HG02798 (cell line): ENCODE measurements around the gene GDPD3.
"Not testable (repeated sequence)": the region's sequence is repeated elsewhere in the genome, so short reads cannot be mapped to it uniquely, and the experiment has no call there.

ENCODE experiments used
- ATAC-seq: cut with Tn5 transposase; IDR thresholded peaks from one replicate; pipeline ENCODE4 v1.9.1; 2021; ENCODE audit warnings: mild to moderate bottlenecking; ENCODE audit not compliant: unreplicated experiment, poor library complexity

Gene GDPD3

DNA sequence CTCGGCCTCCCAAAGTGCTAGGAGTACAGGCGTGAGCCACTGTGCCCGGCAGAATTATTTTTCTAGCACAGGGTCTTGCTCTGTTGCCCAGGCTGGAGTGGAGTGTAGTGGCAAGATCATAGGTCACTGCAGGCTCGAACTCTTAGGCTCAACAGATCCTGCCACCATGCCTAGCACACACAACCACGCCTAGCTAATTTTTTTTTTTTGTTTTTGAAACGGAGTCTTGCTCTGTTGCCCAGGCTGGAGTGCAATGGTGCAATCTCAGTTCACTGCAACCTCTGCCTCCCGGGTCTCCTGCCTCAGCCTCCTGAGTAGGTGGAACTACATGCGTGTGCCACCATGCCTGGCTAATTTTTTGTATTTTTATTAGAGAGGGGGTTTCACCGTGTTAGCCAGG lies 12.4 kb upstream of the GDPD3 start:
- not testable (repeated sequence) for ATAC-seq

DNA sequence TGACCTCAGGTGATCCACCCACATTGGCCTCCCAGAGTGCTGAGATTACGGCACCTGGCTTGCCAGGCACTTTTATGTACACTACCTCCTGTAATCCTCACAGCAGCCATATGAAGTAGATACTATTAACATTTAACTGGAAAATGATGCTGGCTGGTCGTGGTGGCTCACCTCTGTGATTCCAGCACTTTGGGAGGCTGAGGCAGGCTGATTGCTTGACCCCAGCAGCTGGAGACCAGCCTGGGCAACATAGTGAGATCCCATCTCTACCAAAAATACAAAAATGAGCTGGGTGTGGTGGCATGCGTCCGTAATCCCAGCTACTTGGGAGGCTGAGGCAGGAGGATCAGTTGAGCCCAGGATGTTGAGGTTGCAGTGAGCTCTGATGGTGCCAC lies 11.6 kb upstream of the GDPD3 start:
- no peak for ATAC-seq

DNA sequence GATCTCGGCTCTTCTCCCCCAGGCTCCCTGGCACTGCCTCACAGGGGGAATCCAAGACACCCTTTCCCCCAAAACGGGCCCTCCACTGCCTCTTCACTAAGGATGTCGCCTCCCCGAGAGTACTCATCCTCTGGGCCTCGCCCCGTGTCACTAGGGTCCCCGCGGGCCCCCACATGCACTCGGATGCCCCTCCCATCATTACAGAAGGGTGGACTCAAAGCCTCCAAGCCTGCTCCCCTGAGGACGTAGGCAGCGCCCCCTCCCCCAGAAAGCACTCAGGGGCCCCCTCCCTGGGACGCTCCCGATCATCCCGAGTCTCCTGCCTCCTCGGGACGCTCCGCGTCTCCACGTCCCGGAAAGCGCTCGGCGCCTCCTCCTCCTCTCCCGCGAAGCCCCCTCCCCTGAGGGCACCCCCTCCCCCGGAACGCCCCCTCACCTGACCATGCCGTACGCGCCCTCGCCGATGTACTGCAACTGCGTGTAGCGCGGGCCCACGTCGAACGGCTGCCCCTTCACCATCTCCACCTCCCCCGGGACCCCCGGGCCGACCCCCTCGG lies 9.3 kb upstream of the GDPD3 start:
- ATAC-seq: no peak

DNA sequence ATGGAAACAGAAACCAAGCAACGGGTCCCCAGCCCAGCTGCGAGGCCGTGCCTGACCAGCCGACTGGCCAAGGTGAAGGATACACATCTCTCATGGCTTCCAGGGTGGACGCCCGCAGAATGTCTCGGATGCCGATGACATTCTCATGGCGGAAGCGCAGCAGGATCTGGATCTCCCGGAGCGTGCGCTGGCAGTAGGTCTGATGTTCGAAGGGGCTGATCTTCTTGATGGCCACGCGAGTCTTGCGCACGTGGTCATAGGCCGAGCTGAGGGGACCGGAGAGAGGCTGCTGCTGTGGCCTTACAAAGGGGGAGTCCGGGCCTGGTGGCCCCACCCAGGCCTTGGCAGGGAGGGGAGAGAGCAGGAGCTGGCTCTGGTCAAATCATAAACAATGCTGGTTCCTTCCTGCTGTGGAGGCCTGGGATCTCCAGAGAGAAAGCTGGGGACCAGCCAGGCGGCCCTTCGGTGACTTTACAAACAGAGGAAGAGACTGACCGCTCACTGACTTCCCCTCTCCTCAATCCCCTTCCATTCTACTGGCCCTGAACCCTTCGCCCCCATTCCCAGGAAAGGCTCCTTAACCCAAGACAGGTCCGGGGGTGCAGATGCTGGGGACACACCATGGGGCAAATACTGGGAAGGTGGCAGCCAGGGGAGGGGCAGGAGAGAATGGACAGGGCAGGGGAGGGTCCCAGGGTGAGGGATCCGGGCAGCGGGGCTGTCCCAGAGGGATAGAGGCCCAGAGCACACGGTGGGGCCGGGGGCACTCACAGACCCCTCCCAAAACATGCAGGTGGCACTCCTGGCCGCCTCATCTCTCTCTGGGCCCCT lies 8.6 kb upstream of the GDPD3 start:
- ATAC-seq: no peak

DNA sequence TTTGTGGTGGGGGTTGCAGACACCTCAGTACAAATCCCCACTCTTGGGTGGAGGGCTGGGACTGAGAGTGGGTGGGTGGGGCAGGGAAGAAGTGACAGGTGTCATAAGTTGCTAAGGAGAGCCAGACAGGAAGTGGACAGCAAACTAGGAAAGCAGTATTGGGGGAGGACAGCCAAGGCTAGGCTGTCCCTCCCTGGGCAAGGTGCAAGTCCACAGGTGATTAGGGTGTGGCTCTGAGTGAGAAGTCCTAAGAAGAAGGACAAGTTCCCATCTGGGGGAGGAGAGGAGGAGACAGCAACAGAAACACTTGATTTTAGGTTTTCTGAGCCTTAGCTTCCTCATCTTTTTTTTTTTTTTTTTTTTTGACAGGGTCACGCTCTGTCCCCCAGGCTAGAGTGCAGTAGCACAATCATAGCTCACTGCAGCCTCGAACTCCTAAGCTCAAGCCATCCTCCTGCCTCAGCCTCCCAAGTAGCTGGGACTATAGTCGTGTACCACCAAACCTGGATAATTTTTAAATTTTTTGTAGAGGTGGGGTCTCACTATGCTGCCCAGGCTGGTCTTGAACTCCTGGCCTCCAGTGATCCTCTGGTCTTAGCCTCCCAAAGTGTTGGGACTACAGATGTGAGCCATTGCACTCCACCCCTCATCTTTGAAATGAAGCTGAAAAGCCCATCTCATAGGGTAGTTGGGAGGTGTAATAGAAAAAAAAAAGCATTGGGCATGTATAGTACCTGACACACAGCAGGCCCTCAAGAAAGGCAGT lies 7.2 kb upstream of the GDPD3 start:
- ATAC-seq: no peak

DNA sequence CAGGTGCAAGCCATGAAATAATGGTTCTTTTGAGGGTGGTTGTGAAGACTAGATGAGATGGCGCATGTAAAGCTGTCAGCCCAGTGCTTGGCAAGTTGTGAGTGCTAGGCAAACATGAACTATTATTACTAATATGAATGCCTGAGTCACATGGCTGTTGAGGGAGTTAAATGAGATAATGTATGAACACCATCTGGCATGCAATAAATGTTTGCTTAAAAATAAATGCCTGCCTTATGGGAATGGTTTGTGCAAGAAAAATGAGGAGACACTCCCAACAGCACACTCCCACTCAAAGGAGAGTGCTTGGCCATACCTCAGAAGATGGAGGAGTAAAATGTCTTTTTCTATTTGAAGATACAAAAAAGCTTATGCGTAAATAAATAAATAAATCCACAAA lies 6.1 kb upstream of the GDPD3 start:
- ATAC-seq: no peak

DNA sequence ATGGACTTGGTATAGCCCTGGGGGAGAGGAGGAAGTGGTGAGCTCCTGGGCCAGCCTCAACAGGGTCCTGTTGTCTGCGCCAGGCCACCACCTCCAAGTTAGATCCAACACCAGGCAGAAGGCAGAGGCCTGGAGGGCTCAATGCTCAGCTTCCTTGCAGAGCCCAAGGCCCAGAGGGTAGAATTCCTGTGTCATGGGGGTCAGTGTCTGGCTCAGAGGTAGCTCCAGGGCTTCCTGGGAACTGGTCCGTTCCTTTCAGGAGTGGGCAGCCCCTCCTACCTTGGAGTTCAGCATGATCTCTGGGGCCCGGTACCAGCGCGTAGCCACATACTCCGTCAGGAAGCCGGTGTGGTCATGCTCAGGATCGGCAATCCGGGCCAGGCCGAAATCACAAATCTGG lies 4.4 kb upstream of the GDPD3 start:
- ATAC-seq: no peak

DNA sequence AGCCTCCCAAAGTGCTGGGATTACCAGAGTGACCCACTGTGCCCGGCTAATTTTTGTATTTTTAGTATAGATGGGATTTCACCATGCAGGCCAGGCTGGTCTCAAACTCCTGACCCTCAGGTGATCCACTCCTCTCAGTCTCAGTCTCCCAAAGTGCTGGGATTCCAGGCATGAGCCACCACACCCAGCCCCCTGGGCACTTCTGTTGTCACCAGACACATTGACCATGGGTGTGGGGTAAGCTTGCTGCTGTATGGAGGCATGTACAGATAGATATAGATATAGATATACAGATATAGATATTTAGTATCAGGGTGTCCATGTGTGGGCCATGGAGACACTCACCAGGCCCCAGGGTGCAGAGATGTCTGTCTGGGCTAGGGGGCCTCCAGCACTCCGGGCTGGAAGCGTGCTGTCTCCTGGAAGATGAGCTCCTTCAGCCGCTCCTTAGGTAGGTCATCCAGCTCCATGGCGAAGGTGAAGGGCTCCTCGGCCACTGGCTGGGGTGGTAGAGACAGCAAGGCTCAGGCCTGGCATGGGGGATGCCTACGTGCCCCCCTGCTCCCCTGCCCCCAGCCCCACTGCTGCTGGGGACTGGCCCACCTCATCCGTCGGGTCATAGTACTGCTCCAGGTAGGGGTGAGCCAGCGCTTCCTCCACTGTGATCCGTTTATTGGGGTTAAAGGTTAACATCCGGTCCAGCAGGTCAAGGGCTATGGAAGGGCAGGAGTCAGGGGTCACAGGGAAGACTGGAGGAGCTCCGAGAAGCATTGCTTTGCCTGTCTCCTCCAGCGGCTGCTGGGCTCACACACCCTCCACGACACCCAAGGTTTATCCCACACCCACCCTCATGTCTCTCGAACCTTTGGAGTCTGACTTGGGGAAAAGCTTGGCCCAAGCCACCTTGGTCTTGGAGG lies 3.2 kb upstream of the GDPD3 start:
- ATAC-seq: no peak

DNA sequence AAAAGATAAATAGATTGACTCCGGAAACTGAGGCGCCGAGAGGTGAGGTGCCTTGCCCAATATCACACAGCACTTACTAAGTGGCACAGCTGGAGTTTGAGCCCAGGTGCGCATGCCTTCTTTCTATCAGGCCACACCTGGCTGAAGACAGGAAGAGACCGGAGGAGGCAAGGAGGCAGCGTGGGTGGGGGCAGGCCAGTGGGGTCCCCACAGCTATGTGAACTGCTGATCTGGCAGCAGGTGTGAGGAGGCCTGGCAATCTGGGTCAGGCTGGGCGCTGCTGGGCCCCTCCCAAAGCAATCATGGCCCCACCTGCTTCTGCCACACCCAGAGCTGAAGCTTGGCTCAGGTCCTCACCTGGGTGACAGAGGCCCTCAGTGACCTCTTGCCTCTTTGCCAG lies 1.9 kb upstream of the GDPD3 start:
- no peak for ATAC-seq

DNA sequence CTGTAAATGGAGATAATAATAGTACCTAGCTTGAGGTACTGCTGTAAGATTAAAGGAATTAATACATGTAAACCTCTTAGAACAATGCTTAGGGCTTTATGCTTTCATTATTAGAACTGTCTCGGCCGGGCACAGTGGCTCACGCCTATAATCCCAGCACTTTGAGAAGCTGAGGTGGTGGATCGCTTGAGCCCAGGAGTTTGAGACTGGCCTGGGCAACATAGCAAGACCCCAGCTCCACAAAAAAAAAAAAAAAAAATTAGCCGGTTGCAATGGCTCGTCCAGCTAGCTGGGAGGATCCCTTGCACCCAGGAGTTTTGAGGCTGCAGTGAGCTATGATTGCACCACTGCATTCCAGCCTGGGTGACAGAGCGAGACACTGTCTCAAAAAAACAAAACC lies 1.5 kb upstream of the GDPD3 start:
- ATAC-seq: not testable (repeated sequence)

DNA sequence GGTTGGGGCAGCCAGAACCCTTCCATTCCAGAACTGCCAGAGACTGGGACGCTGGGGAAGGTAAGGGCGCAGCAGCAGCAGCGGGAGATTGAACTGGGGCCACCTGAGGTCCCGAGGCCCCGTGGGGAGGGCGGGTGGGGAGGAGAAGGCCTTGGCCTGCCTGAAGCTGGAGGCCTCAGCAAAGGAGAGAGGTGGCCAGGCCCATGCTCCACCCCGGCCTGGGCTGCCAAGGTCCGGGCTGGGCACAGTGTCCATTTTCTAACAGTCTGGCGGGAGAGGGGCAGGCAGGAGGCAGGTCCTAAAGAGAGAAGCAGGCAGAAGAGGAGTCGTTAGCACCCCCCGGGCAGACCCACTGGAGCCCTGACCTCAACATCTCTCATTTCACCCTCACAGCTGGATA lies 1.1 kb upstream of the GDPD3 start:
- ATAC-seq: no peak

DNA sequence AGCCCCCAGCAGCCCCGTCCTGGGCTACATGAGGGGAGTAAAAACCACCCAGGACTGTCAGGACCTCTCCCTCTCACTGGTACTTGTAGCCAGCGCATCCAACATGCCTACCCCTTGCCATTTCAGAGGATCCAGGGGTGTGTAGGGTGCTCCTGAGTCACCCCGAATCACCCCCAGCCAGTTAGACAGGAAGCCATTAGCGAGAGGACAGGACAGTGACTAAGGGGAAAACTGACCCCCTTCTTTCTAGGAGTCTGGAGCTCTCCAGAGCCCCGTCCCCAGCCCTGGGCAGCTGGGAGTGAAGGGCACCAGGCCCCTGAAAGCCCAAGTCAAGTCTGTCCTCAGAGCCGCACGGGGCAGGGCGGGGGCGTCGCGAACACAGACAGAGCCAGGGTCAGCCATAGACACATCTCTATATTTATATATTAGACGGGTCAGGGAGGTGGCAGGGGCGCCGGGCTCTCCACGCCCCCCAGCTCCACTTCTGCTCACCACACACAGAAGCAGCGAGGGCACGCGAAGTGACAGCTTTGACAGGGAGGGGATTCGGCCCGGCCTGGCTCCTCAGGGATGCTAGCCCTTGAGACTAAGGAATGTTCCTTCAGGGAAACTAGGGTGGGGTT lies 485 bp upstream of the GDPD3 start:
- no peak for ATAC-seq

DNA sequence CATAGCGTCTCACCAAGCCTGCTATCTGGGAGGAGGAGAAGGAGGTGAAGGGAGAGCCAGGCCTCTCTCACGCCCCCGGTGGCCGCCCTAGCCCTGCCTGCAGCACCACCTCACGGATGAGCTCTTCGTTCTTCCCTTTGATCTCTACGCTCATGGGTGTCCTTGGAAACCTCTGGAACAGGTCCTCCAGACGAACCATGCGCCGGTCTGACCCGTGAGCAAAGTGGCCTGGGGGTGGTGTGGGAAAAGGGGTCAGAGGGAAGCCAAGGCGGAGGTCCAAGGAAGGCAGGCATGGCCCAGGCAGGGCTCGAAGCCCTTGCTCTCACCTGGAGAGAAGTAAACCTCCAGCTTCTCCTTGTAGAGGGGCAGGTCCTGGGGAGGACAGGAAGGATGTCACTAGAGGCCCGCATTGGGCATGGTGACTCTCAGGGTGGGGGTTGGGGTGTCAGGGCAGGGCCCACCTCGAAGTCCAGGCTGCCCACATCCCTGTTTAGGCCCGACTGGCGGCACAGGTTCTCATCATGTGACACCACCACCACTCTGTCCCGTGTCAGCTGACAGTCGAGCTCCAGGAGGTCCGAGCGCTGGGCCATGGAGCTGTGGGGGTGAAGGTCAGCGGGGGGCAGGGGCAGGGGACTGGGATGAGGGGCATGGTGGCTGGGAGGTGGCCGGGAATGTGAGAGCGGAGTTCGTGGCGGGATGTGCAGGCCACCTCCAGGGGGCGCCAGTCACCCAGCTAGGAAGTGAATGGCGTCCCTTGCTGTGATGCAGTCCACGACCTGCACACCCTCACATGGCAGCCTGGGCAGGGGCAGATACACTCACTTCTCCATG lies 923 bp downstream of the GDPD3 start:
- no peak for ATAC-seq

DNA sequence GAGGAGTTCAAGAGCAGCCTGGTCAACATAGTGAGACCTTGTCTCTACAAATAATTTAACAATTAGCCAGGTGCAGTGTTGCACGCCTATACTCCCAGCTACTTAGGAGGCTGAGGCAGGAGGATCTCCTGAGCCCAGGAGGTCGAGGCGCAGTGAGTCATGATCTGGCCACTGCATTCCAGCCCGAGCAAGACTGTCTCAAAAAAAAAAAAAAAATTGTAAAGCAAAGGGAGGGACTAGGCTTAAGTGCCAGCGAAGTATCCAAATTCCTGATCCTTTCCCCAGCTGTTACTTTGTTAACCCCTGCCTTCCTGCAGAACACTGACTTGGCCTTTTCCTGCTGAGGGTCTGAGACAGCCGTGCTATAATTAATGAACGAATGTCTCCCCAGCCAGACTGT lies 2.7 kb downstream of the GDPD3 start:
- no peak for ATAC-seq

DNA sequence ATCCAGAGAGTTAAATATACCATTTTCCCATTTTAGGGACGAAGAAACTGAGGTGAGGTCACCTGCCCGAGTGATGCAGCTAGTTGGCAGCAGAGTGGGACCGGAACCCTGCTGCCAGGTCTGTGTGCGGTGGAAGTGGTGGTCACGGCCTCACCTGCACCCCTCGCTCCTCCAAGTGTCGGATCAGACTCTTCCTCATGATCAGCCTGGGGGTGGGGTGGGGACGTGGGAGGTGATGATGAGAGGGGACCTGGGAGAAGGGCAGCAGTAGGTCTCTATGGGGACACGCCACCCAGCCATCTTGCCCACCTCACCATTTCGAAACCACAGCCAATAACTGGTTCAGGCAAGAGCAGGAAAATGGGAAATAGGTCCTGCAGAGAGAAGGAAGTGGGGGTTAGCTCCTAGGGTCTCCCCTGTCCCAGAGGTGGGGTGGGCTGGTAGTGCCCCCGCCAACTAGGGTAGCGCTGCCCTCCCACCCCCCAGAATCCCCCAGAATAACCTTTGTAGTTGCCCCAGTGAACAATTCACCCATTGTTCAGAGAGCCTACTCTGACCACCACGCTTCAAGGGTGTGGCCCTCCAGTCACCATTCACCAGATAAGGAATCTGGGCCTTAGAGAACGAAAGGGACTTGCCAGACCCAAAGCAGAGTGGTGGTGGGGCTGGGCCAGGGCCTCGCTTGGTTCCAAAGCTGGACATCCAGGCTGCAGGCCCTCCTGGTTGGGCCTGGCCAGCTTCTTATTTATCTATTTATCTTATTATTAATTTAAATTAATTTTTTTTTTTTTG lies 5.1 kb downstream of the GDPD3 start:
- no peak for ATAC-seq

DNA sequence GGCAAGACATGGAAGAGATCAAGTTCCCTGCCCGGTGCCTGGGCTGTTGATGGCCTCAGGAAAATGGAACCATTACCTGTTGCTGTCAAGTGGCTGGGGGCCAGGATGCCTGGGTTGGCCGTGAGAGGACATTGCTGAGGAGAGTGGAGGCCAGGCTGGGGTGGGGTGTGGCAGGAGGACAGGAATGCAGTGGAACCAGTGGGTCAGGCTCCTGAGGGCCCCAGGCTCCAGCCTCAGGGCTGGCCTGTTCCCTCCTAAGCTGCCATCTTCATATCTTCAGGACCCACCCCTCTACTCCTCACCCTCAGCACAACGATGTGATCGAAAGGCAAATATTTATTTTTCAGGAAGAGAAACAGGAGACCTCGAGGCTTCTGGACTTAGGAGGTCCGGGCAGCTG lies 8.8 kb downstream of the GDPD3 start:
- no peak for ATAC-seq

DNA sequence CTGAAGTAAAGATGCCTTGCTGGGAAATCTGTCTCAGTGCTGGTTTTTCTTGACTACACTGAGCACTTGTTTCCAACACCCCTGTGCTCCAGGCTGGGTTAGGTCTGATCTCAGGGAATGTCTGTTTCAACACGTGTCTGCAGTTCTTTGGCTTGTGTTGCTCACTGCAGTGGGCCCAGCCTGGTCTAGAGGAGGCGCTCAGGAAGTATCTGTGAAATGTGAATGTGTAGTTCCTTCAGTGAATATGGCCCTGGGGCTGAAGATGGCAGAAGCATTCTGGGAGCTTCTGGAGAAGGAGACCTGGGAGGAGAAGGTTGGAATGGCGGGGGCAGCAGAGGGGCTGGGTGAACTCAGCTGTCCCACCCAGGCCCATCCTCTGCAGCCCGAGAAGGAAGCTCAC lies 9.2 kb downstream of the GDPD3 start:
- no peak for ATAC-seq

DNA sequence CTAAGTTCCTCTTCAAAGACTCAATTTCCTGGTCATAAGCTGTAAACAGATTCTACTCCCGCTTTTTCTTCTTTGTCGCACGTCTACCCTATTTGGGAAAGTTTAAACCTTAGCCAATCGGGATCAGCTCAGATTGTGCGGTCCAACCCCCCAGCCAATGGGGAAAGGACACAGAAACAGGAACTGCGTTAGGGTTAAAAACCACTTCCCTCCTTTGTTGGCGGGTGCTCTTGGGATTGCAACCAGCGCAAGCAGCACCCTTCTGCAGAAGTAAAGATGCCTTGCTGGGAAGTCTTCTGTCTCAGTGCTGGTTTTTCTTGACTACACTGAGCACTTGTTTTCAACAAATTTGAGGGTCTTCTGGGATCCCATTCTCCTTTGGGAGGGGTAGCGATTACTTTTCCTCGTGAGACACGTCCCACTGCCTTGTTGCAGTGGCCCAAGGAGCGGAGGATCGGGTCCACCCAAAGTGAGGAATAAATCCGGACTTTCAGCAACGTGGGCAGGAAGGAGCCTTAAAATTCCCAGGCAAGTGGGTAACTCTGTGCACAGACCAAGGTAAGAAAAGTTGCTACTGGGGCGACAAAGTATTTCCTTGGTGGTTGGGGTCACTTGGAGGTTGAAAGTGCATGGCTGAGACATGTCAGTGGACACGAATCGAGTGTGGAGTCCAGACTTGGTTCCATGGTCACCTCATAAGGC lies 16.3 kb downstream of the GDPD3 start:
- ATAC-seq: no peak
